GM12878 (cell line): ENCODE data around the gene FYTTD1. TPM values are rescaled to one million over a fixed set of nuclear protein-coding genes. Genes with fewer than 3 reads are reported as not detected.

Experiments used
- BCL11A ChIP-seq: IDR thresholded peaks from 2 replicates; pipeline ENCODE4 v1.6.1; 2011; ENCODE audit warnings: low read depth, low read length
- BHLHE40 ChIP-seq, 2 experiments: fragments of 450-650 bp in 1 of 2; IDR thresholded peaks; 2 replicates each; pipeline ENCODE4 v1.6.1; 2011 to 2017; ENCODE audit warnings: low read depth in 2 of 2, borderline replicate concordance in 1 of 2, improper control_type of control experiment in 1 of 2, low read length in 1 of 2, mild to moderate bottlenecking in 1 of 2
- CREB1 ChIP-seq: IDR thresholded peaks from 2 replicates; pipeline ENCODE4 v1.6.1; 2012; ENCODE audit warnings: low read depth, mild to moderate bottlenecking, inconsistent platforms
- ETV6 ChIP-seq, 2 experiments: fragments of 450-650 bp in 1 of 2; IDR thresholded peaks in 1 of 2; conservative IDR thresholded peaks in 1 of 2; 2 replicates each; pipeline ENCODE4 v1.6.1; 2014; ENCODE audit warnings: antibody characterized with exemption in 1 of 2, borderline replicate concordance in 1 of 2, low read depth in 1 of 2, mild to moderate bottlenecking in 1 of 2, moderate library complexity in 1 of 2
- FOXK2 ChIP-seq: fragments of 450-650 bp; IDR thresholded peaks from 2 replicates; pipeline ENCODE4 v1.6.1; 2017; ENCODE audit warnings: mild to moderate bottlenecking, moderate library complexity
- GATAD2B ChIP-seq: fragments of 450-650 bp; conservative IDR thresholded peaks from 2 replicates; pipeline ENCODE4 v1.6.1; 2017; ENCODE audit warnings: low read depth, mild to moderate bottlenecking, moderate library complexity
- IKZF2 ChIP-seq, 2 experiments: fragments of 450-650 bp; IDR thresholded peaks; 2 replicates each; pipeline ENCODE4 v1.6.1; 2017; ENCODE audit warnings: mild to moderate bottlenecking in 2 of 2, moderate library complexity in 2 of 2
- MYC ChIP-seq: IDR thresholded peaks from 2 replicates; pipeline ENCODE4 v1.6.1; 2011; ENCODE audit warnings: mild to moderate bottlenecking, low read length, moderate library complexity, inconsistent platforms; ENCODE audit not compliant: insufficient read depth, insufficient replicate concordance, insufficient read length, severe bottlenecking
- NR2C1 ChIP-seq: fragments of 450-650 bp; IDR thresholded peaks from 2 replicates; pipeline ENCODE4 v1.6.1; 2017; ENCODE audit warnings: antibody characterized with exemption, mild to moderate bottlenecking, moderate library complexity
- NR2F1 ChIP-seq: fragments of 450-650 bp; conservative IDR thresholded peaks from 2 replicates; pipeline ENCODE4 v1.6.1; 2017; ENCODE audit warnings: mild to moderate bottlenecking
- POLR2A ChIP-seq: IDR thresholded peaks from 2 replicates; pipeline ENCODE4 v1.6.1; 2011; ENCODE audit warnings: low read depth, mild to moderate bottlenecking, low read length
- RUNX3 ChIP-seq: IDR thresholded peaks from 2 replicates; pipeline ENCODE4 v1.6.1; 2012; ENCODE audit warnings: low read length, inconsistent platforms
- SMAD1 ChIP-seq: fragments of 450-650 bp; IDR thresholded peaks from 2 replicates; pipeline ENCODE4 v1.6.1; 2018; ENCODE audit warnings: mild to moderate bottlenecking, low read depth; ENCODE audit not compliant: partially characterized antibody
- SMARCA5 ChIP-seq: fragments of 450-650 bp; IDR thresholded peaks from 2 replicates; pipeline ENCODE4 v1.6.1; 2017; ENCODE audit warnings: mild to moderate bottlenecking
- TCF7 ChIP-seq: IDR thresholded peaks from 2 replicates; pipeline ENCODE4 v1.6.1; 2014; ENCODE audit warnings: antibody characterized with exemption, borderline replicate concordance
- ZNF274 ChIP-seq: IDR thresholded peaks from one replicate; pipeline ENCODE4 v1.8.0; 2011; ENCODE audit not compliant: insufficient read length, insufficient read depth
- ZSCAN29 ChIP-seq: fragments of 450-650 bp; IDR thresholded peaks from 2 replicates; pipeline ENCODE4 v1.6.1; 2017; ENCODE audit warnings: mild to moderate bottlenecking, moderate library complexity
- polyA plus RNA-seq, 11 experiments: library from polyadenylated mRNA; depleted of rRNA in 4 of 11; unstranded in 6 of 11; stranded (reverse) in 5 of 11; fragments of >200 nt; fragmentation: Nextera tagmentation in 4 of 11; fragmentation: Illumina TruSeq in 1 of 11; extraction: Ambion mirVana in 4 of 11; extraction: Trizol in 1 of 11; gene quantifications; 1 replicate in 1 of 11; 2 replicates in 10 of 11; pipeline versions ENCODE4 v1.2.1 to v1.2.3, GENCODE V29; 2011 to 2016; ENCODE audit warnings: inconsistent platforms in 2 of 11, missing spikeins in 2 of 11, low read depth in 1 of 11
- total RNA-seq, 4 experiments: library from RNA; depleted of rRNA in 3 of 4; stranded (reverse); fragments of >200 nt in 3 of 4; fragmentation: Illumina TruSeq in 1 of 4; extraction: Trizol in 1 of 4; gene quantifications; 2 replicates each; pipeline versions ENCODE4 v1.2.1 to v1.2.3, GENCODE V29; 2013 to 2021
- TF ChIP-seq, protein P1 (sequence below): fragments of 450-650 bp; IDR thresholded peaks from 2 replicates; pipeline ENCODE4 v1.6.1; 2017; ENCODE audit warnings: mild to moderate bottlenecking, low read depth, inconsistent platforms; ENCODE audit not compliant: poor library complexity, severe bottlenecking
- TF ChIP-seq, protein P2 (sequence below): IDR thresholded peaks from 2 replicates; pipeline ENCODE4 v1.6.1; 2012; ENCODE audit warnings: low read depth, low read length, improper control_type of control experiment
- TF ChIP-seq, protein P3 (sequence below): fragments of 450-650 bp; IDR thresholded peaks from 2 replicates; pipeline ENCODE4 v1.6.1; 2017; ENCODE audit warnings: antibody characterized with exemption, mild to moderate bottlenecking, moderate library complexity
- TF ChIP-seq, protein P4 (sequence below), 3 experiments: IDR thresholded peaks in 2 of 3; conservative IDR thresholded peaks in 1 of 3; 2 replicates each; pipeline ENCODE4 v1.5.1; 2011; ENCODE audit warnings: low read depth in 3 of 3, low read length in 3 of 3, mild to moderate bottlenecking in 3 of 3, control low read depth in 2 of 3, moderate library complexity in 2 of 3, inconsistent platforms in 1 of 3, mixed read lengths in 1 of 3; ENCODE audit not compliant: control insufficient read depth in 2 of 3, insufficient read depth in 1 of 3; ENCODE audit errors: extremely low read depth in 1 of 3

The FYTTD1 gene
- total and polyA plus RNA-seq, 10 of the 15 experiments (the other 5 are each of a cell fraction or from before 2014, with no cell fraction given) = 25.5 to 101 (median 59.4) TPM

DNA sequence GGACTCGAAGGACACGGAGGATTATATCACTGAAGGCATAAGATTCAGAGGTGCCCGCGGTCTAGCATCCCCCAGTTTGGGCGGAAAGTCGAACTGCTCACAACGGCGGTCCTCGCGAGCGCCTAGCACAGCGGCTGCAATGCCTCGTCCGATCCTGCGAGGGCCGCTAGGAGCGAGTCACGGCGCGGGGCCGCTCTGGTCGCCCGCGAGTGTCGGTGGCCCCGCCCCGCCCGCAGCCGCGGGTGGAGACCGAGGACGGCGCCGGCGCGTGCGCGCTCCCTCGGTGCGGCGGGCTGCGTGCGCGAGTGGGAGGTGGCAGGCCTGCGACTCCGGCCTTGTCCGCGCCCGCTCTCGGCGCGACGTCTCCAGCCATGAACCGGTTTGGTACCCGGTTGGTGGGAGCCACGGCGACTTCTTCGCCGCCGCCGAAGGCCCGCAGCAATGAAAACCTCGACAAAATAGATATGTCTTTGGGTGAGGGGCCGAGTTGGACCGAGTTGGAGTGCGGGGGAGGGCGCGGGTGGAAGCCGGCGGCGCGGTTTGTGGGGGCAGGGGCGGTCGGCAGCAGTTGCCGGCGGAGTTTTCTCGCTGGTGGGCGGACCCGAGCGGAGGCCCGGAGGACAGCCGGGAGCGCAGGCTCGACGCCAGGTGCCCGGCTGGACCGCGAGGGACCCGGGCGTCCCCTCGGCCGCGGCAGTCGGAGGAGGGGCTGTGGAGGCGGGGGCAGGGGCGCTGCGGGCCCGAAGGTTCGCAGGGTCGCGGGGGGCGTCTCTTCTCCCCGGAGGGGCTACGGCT, at the start of gene FYTTD1 (continued):
- TF ChIP-seq ETV6 (conservative IDR thresholded peaks at IDR 0.05 in 1 of 2, IDR thresholded peaks at IDR 0.05 in 1 of 2; ENCODE audit: borderline replicate concordance in 1 of 2, low read depth in 1 of 2) (no peak; a peak in 1 of 4 replicates), NR2F1 (0 out of 2 replicates have a peak, but pooled peaks have one; percentile 30), GATAD2B (peak; percentile 93; the same call in 1 of the 2 replicates), BCL11A (no peak), SMAD1 (no peak), IKZF2 (IDR thresholded peaks at IDR 0.05) (0 out of 4 replicates have a peak, but pooled peaks of 1 of the 2 experiments have one; percentile 4), ZNF274 (no peak), POLR2A (peak; percentile 75), MYC (peak; percentile 8), NR2C1 (peak; percentile 42), TCF7 (no peak), FOXK2 (no peak), RUNX3 (peak; percentile 14; the same call in 1 of the 2 replicates), ZSCAN29 (peak; percentile 86), BHLHE40 (IDR thresholded peaks at IDR 0.05; ENCODE audit: borderline replicate concordance in 1 of 2, low read depth in 2 of 2, low read length in 1 of 2) (peak in 1 of 2 experiments; percentile 85; a peak in 3 of 4 replicates), CREB1 (peak; percentile 42; the same call in 1 of the 2 replicates), SMARCA5 (peak; percentile 93)
- TF ChIP-seq, protein P1, sequence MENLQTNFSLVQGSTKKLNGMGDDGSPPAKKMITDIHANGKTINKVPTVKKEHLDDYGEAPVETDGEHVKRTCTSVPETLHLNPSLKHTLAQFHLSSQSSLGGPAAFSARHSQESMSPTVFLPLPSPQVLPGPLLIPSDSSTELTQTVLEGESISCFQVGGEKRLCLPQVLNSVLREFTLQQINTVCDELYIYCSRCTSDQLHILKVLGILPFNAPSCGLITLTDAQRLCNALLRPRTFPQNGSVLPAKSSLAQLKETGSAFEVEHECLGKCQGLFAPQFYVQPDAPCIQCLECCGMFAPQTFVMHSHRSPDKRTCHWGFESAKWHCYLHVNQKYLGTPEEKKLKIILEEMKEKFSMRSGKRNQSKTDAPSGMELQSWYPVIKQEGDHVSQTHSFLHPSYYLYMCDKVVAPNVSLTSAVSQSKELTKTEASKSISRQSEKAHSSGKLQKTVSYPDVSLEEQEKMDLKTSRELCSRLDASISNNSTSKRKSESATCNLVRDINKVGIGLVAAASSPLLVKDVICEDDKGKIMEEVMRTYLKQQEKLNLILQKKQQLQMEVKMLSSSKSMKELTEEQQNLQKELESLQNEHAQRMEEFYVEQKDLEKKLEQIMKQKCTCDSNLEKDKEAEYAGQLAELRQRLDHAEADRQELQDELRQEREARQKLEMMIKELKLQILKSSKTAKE = no peak
- TF ChIP-seq, protein P2, sequence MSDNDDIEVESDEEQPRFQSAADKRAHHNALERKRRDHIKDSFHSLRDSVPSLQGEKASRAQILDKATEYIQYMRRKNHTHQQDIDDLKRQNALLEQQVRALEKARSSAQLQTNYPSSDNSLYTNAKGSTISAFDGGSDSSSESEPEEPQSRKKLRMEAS = peak; percentile 61; the same call in 1 of the 2 replicates
- TF ChIP-seq, protein P3, sequence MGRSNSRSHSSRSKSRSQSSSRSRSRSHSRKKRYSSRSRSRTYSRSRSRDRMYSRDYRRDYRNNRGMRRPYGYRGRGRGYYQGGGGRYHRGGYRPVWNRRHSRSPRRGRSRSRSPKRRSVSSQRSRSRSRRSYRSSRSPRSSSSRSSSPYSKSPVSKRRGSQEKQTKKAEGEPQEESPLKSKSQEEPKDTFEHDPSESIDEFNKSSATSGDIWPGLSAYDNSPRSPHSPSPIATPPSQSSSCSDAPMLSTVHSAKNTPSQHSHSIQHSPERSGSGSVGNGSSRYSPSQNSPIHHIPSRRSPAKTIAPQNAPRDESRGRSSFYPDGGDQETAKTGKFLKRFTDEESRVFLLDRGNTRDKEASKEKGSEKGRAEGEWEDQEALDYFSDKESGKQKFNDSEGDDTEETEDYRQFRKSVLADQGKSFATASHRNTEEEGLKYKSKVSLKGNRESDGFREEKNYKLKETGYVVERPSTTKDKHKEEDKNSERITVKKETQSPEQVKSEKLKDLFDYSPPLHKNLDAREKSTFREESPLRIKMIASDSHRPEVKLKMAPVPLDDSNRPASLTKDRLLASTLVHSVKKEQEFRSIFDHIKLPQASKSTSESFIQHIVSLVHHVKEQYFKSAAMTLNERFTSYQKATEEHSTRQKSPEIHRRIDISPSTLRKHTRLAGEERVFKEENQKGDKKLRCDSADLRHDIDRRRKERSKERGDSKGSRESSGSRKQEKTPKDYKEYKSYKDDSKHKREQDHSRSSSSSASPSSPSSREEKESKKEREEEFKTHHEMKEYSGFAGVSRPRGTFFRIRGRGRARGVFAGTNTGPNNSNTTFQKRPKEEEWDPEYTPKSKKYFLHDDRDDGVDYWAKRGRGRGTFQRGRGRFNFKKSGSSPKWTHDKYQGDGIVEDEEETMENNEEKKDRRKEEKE = 0 out of 2 replicates have a peak, but pooled peaks have one; percentile 23
- TF ChIP-seq, protein P4, sequence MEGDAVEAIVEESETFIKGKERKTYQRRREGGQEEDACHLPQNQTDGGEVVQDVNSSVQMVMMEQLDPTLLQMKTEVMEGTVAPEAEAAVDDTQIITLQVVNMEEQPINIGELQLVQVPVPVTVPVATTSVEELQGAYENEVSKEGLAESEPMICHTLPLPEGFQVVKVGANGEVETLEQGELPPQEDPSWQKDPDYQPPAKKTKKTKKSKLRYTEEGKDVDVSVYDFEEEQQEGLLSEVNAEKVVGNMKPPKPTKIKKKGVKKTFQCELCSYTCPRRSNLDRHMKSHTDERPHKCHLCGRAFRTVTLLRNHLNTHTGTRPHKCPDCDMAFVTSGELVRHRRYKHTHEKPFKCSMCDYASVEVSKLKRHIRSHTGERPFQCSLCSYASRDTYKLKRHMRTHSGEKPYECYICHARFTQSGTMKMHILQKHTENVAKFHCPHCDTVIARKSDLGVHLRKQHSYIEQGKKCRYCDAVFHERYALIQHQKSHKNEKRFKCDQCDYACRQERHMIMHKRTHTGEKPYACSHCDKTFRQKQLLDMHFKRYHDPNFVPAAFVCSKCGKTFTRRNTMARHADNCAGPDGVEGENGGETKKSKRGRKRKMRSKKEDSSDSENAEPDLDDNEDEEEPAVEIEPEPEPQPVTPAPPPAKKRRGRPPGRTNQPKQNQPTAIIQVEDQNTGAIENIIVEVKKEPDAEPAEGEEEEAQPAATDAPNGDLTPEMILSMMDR (IDR thresholded peaks at IDR 0.05 in 2 of 3, conservative IDR thresholded peaks at IDR 0.05 in 1 of 3; ENCODE audit: control insufficient read depth in 2 of 3, extremely low read depth in 1 of 3, insufficient read depth in 1 of 3, low read depth in 3 of 3, low read length in 3 of 3) = peak; percentile 47 to 63 (median 50); a peak in 5 of 6 replicates
